Astrocyte of the cerebellum (primary cell): ENCODE measurements around the gene UBL4B.

Experiments used
- DNase-seq: peaks from one replicate; pipeline ENCODE4 v3.0.0-alpha.2; 2011; ENCODE audit warnings: low read depth
- H3K4me3 ChIP-seq: 2 replicates; pipeline ENCODE4 v1.5.1; 2011; ENCODE audit warnings: mild to moderate bottlenecking, low read depth, low read length, moderate library complexity
- in situ Hi-C: cut with HindIII; loops from 2 replicates; pipeline ENCODE4 v1.10.0; 2017; ENCODE audit warnings: low sequenced_read_pairs
- TF ChIP-seq, protein P1 (sequence below): IDR thresholded peaks from 2 replicates; pipeline ENCODE4 v1.5.1; 2012; ENCODE audit warnings: low read length, low read depth, moderate library complexity, mild to moderate bottlenecking; ENCODE audit errors: missing control alignments

UBL4B gene

DNA sequence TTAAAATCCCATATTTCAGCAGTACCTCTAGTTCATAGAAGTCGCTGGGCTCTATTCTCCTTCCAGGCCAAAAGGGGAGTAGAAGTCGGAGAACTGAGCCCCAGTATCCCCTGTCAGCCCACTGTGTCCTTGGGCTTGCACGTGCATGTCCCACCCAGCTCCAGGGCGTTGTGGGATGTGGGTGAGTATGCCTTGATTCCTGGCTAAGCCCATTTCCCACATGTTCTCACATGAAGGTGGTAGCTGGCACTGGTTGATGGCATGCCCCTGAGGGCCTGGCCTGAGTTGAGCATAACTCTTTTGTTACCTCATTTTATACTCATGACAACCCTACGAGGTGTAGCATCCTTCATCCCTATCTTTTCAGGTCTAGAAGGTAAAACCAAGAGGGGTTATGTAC lies 46.0 kb downstream of the UBL4B start:
- TF ChIP-seq, protein P1, sequence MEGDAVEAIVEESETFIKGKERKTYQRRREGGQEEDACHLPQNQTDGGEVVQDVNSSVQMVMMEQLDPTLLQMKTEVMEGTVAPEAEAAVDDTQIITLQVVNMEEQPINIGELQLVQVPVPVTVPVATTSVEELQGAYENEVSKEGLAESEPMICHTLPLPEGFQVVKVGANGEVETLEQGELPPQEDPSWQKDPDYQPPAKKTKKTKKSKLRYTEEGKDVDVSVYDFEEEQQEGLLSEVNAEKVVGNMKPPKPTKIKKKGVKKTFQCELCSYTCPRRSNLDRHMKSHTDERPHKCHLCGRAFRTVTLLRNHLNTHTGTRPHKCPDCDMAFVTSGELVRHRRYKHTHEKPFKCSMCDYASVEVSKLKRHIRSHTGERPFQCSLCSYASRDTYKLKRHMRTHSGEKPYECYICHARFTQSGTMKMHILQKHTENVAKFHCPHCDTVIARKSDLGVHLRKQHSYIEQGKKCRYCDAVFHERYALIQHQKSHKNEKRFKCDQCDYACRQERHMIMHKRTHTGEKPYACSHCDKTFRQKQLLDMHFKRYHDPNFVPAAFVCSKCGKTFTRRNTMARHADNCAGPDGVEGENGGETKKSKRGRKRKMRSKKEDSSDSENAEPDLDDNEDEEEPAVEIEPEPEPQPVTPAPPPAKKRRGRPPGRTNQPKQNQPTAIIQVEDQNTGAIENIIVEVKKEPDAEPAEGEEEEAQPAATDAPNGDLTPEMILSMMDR, result no peak
- DNase-seq, result no peak
- no peak overlapping the region for H3K4me3 ChIP-seq
- in situ Hi-C loops, result no loop called here

DNA sequence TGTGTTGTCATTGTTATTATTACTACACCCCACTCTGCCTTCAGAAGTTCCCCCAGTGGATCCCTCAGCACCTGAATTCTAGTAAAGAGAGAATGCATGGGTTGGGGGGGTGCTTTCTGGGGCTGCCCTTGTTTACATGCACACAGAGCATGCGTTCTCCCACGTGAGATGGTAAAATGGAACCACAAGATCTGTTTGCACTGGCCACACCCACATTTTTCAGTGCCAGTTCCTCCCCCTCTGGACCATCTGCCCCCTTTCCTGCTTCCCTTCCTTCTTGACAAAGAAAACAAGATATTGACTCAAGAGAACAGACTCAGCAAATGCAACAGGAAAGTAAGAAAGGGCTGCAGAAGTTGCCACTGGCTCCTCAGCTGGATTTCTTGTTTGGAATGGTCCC lies 46.9 kb downstream of the UBL4B start:
- H3K4me3 ChIP-seq, result no peak overlapping the region
- in situ Hi-C loops, result no loop called here
- DNase-seq, result no peak
- TF ChIP-seq, protein P1, result no peak

DNA sequence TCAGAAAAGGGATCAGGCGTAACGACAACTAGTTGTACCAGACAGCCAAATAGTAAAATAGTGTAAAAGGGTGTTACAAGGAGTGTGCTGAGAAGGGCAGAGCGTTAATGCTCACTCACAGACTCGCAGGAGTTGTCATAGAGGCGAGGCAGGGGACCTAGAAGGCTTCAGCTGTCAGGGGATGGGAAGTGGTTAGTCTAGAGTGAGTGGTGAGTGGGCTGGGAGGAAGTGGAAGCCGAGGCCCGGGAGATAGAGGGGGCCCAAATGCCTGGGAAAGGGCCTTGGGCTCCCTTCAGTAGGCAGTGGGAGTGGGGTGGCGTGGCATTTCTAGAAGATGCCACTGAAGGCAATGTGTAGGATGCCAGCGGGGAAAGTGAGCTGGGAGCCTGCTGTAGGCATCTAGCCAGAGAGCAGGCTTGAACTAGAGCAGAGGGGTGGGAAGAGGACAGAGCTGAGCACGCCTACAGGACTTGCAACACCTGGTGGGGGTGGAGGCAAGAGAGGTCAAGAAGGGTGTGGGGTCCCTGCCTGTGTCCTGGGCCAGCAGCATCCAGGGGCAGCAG lies 48.4 kb downstream of the UBL4B start:
- no peak for DNase-seq
- TF ChIP-seq, protein P1, result no peak
- in situ Hi-C loops, result no loop called here
- no peak overlapping the region for H3K4me3 ChIP-seq

DNA sequence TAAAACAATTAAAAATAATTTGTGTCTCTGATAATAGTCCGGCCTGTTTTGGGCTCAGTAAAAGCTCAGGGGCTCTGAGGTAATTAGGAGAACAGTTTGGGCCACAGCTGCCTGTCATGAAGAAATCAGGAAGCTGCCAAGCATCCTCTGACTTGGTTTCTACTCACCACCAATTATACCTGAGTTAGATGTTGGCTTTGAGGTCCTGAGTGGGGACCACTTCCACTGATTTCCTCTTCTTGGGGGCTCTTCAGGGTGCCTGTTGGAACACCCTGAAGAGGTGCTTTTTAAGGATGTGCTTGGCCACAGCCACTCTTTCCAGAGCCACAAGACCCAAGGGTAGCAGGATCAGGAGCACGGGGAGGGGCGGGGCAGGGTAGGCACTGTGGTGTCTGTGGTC lies 48.9 kb downstream of the UBL4B start:
- no peak for DNase-seq
- no peak overlapping the region for H3K4me3 ChIP-seq
- in situ Hi-C loops, result no loop called here
- TF ChIP-seq, protein P1, result no peak

DNA sequence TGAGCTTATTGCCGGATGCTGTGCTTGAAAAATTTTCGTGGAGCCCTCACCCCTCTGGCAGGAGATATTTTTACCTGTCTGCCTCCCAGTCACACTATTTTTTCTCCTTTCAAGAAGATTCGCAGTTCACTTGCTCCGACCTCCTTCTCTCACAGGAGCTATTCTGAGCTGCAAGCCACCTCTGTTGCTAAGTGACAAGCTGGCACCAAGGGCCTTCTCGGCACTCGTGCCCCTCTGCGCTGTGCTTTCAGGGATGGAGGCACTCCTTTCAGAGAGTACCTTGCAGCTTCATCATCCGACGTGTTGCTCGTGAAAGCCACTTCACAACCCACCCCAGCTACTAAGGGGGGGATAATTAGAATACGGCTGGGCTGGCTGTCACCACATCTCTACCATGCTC lies 49.6 kb downstream of the UBL4B start:
- DNase-seq, result no peak
- no peak overlapping the region for H3K4me3 ChIP-seq
- in situ Hi-C loops, result no loop called here
- TF ChIP-seq, protein P1, result no peak
